ENCODE data around the gene PHC2.

DNA sequence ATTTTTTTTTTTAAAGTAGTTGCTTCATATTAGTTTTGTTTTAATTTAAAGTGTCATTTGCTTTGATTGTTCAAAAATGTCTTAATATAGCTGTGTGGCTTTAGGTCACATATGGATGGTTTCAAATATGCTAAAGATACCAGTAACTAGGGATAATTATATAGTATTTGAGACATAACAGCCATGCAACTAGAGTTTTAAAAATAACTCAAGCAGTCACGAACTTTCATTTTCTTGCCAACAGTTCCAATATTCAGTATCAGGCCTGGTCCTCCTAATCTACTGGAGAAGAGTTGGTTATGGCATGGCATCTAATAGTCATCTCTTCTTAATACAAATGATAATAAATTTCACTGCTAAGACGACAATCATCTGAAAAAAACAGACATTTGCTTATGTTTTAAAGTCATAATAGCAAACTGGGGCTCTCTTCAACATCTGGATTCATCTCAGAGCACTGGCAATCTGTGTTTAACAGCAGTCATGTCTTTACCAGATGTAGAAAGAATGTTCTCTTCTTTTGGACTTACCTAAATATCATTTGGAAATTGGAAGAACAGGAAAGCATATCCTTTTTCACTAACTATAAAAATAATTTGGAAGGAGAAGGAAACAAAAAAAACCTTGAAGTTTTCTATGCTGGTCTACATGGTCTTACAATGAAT lies 85.9 kb downstream of the PHC2 start:
- TF ChIP-seq, protein P1, sequence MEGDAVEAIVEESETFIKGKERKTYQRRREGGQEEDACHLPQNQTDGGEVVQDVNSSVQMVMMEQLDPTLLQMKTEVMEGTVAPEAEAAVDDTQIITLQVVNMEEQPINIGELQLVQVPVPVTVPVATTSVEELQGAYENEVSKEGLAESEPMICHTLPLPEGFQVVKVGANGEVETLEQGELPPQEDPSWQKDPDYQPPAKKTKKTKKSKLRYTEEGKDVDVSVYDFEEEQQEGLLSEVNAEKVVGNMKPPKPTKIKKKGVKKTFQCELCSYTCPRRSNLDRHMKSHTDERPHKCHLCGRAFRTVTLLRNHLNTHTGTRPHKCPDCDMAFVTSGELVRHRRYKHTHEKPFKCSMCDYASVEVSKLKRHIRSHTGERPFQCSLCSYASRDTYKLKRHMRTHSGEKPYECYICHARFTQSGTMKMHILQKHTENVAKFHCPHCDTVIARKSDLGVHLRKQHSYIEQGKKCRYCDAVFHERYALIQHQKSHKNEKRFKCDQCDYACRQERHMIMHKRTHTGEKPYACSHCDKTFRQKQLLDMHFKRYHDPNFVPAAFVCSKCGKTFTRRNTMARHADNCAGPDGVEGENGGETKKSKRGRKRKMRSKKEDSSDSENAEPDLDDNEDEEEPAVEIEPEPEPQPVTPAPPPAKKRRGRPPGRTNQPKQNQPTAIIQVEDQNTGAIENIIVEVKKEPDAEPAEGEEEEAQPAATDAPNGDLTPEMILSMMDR (IDR thresholded peaks at IDR 0.05): no peak
- TF ChIP-seq POLR2A (IDR thresholded peaks at IDR 0.05): no peak

All from lower leg skin (tissue), 3 donors.